Stimulated activated CD4-positive, alpha-beta T cell treated with anti-CD3 and anti-CD28 coated beads, Interleukin-15, amount 100 ng/mL, for 48 hours (primary cell): ENCODE results near the gene VSTM1.
"Not testable (repeated sequence)": the region's sequence is repeated elsewhere in the genome, so short reads cannot be mapped to it uniquely, and the experiment has no call there.

Experiments
- DNase-seq, 2 donors: peaks; one replicate each; pipeline ENCODE4 v3.0.0-alpha.2; 2020; ENCODE audit warnings: low read depth in 2 of 2

The VSTM1 gene

DNA sequence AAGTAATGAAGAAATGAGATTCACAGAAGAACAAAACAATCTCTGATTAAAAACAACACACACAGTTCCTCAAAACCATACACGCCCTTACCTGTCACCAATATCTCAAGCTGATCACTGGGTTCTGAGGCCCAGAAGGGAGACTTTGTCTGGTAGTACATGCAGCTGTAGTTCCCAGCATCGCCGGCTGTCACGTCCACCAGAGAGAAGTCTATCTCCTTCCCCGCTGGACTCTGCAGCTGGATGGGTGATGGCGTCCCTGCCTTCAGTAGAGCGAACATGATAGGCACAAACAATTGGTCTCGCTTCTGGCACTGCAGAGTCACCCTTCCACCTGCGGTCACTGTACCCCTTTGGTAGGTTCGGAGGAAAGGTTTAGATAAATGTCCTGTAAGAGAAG, 10.1 kb upstream of the VSTM1 start:
- DNase-seq, result no peak

DNA sequence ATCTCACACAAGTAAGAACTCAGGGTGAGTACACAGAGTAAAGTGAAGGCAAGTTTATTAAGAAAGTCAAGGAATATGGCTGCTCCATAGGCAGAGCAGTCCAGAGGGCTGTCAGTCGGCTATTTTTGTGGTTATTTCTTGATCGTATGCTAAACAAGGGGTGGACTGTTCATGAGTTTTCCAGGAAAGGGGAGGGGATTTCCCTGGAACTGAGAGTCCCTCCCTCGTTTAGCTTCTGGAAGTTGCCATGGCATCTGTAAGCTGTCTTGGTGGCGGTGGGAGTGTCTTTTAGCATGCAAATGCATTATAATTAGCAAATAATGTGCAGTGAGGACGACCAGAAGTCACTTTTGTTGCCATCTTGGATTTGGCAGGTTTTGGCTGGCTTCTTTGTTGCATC, 5.8 kb upstream of the VSTM1 start:
- no peak for DNase-seq

DNA sequence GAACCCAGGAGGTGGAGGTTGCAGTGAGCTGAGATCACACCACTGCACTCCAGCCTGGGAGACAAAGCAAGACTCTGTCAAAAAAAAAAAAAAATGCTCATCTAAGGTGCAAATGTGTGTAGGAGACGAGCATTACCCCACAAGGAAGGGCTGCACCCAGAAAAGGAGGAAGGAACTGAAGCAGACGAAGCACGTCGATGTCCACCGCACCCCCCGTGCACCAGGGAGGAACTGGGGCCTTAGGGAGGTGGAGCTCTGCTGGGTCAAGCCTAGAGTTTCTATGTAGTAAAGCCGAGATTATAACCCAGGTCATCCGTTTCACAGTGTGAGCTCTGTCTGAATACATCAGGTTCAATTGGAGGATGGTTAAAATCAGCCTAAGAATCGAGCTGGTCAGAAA, 1.1 kb downstream of the VSTM1 start:
- DNase-seq, result no peak

DNA sequence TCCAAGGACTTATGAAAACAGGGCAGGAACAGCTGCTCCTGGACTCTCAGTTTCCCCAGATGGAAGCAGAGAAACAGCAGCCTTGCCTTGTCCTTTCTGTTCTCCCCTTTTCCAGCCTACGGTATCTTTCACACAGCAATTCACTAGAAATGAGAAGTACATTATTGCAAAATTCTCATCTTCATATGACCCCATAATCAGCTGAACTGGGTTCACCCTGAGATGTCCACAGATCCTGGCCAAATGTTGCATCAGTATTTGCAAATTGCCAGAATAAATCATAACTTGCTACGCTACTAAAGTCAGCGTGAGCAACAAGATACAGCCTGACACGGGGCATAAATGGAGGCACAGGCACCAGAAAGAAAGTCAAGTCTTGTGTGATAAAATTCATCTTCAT, 16.1 kb downstream of the VSTM1 start:
- DNase-seq, result no peak

DNA sequence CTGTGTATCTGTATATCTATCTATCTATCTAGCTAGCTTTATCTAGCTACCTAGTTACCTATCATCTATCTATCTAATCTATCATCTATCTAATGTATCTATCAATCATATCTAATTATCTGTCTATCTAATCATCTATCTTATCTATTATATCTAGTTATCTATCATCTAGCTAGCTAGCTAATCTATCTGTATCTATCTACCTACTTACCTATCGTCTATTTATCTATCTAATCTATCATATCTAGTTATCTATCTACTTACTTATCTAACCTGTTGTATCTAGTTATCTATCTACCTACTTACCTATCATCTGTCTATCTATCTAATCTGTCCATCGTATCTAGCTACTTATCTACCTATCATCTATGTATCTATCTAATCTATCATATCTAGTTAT, 17.9 kb downstream of the VSTM1 start:
- no peak for DNase-seq

DNA sequence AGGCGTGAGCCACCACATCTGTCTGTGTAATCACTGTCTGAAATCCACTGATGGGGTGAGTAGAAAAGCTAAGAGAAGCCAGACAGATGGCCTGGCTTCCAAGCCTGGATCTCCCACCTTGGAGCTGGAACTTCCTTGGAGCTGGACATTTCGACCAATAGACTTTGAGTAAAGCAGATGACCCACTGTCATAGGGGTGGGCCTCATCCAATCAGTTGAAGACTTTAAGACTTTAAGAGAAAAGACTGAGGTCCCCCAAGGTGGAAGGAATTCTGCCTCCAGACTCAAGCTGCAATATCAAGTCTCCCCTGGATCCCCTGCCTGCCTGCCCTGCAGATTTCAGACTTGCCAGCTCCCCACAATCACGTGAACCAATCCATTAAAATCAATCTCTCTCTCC, 20.7 kb downstream of the VSTM1 start:
- no peak for DNase-seq

DNA sequence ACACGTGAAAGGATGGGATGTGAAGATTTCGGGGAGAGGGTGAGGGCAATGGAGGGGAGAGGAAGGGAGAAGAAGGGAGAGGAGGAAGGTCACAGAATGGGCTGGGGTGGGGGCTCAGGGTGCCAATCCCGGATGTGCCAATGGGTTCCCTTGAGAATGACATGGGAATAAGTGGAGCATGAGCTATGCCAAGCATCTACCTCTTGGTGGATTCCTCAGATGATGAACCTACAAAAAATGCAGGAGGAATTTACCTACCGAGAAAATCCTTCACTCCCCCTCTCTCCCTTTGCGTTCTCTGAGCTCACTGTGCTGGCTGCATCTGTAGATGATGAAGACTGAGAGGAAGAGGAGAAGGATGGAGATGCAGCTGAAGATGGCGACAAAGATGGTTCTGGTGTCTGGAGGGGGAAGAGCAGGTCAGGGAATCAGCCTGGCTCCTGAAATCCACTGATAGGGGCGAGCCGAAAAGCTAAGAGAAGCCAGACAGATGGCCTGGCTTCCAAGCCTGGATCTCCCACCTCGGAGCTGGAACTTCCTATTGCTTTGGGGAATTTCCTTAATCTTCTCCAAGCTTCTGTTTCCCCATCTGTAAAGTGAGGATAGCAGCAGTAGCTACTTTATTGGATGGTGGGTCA, 21.6 kb downstream of the VSTM1 start:
- no peak for DNase-seq

DNA sequence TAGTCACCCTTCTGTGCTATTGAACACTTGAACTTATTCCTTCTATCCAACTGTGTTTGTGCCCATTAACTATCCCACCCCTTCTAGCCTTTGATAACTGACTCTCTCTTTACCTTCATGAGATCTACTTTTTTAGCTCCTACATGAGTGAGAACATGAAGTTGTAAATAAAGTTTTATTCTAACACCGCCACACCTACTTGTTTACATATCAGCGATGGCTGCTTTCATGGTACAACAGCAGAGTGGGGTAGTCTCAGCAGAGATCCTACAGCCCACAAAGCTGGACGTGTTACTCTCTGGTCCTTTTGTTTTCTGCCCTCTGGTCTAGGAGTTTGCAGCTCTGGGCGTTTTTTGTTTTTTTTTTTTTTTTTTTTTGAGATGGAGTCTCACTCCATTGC, 23.7 kb downstream of the VSTM1 start:
- DNase-seq, result no peak

DNA sequence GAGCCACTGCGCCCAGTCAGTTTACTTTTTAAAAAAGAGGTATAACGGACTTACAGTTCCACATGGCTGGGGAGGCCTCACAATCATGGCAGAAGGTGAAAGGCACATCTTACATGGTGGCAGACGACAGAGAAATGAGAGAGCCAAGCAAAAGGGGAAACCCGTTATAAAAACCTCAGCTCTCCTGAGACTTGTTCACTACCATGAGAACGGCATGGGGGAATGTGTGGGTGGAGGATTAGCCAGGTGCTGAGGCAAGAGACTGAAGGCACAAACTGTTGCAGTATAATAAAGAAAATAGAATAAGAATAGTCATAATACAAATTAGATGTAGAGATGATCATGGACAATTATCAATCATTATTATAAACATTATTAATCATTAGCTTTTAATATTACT, 27.2 kb downstream of the VSTM1 start:
- not testable (repeated sequence) for DNase-seq

DNA sequence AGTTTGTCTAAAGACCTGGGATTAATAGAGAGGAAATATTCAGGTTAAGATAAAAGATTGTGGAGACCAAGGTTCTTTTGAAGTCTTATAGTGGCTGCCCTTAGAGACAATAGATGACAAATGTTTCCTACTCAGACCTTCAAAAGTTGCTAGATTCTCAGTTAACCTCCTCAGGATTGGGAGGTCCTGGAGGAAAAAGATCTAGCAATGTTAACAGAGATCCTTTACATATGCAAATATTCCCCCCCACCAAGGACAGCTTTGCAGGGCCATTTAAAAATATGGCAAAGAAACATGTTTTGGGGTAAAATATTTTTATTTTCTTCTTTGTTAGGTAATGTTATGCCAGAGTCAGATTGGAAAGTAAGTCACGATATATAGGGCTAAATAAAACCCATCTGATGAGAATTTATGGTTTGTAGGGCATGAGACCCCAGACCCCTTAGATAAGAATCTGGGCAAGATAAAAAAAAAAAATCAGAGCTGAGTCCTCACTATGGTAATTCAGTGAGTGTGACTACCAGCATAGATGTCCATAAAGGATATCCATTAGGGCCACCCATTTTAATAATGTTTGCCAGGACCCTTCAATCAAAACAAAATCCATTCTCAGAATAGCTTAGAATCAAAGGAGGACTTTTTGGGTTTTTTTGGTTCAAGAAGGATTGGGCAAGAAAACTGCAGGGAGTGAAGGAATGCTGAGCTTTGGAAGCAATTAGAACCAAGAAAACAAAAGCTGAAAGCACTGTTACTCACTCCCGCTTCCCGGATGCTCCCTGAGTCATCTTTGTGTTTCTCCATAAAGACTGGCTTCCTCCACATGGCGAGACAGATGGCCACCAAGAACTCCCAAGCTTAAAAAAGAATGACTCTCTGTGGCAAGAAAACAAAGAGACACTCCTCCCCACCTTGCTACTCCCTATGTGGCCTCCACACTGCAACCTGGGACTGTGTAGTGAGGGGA, 28.2 kb downstream of the VSTM1 start:
- DNase-seq, result no peak

DNA sequence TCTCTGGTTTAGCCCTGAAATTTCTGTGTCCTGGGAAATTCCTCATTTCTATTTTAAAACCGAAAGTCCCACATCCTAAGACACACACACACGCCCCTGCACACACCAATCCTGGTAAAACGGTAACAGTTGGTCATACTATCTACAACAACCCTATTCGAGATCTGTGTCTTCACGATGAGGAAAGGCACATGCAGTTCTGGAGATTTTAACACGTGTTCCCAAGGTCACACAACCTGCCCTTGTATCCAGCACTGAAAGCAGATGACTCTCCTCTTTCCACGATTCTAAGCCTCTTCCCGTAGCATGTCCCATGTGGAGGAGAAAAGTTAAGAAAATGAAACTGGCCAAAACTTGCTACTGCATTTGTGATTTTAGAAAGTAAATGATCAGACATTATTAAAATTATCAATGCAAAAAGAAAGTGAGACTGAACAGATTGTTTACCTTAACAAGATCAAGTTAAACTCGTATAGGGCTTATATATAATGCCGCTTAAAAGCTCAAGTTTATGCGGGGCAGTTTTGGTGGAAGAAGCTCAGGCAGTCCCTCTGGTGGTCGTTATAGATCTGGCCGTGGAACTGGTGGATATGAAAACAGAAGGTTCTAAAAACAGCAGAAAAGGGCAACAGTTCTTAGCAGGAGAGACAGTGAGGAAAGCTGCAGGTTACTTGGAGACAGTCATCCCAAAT, 32.7 kb downstream of the VSTM1 start:
- no peak for DNase-seq

DNA sequence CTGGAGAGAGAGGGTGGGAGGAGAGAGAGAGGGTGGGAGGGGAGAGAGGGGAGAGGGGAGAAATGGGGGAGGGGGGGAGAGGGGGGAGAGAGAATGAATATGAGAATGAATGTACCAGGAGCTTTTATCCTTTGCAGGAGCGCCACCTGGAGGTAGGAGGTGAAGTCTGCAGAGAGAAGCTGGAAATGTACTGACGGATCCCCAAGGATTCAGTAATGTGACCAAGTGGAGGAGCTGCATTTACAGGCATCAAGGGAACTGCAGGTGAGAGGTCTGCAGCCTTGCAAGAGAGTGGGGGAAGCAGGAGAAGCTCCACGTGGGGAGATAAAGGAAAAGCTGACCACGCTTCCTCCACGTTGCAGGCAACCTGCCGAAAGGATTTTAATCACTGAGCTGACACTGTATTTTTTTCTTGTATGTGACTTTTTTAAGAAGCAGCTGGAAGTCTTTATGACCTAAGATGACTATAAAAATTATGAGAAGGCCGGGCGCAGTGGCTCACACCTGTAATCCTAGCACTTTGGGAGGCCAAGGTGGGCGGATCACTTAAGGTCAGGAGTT, 33.7 kb downstream of the VSTM1 start:
- DNase-seq, result peak; percentile 12 to 27

DNA sequence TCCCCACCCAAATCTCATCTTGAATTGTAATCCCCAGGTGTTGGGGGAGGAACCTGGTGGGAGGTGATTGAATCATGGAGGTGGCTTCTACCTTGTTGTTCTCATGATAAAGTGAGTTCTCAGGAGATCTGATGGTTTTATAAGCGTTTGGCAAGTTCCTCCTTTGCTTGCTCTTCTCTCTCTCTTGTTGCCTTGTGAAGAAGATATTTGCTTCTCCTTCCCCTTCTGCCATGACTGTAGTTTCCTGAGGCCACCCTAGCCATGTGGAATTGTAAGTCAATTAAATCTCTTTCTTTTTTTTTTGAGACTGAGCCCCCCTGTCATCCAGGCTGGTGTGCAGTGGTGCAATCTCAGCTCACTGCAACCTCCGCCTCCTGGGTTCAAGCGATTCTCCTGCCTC, 34.4 kb downstream of the VSTM1 start:
- DNase-seq, result no peak

DNA sequence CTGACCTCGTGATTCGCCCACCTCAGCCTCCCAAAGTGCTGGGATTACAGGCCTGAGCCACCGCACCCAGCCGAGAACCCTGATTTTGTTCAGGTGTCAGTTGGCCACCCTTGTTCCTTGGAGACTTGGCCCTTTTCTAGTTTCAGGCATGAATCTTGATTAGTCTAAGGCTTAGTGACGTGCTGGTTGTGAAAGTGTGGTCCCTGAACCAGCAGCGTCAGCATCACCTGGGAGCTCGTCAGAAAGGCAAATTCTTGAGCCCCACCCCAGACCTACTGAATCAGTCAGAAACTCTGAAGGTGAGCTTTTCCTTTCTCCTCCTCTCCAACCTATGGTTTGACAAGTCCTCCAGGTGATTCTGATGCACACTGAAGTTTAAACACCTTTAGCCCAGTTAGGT, 37.0 kb downstream of the VSTM1 start:
- DNase-seq, result no peak

DNA sequence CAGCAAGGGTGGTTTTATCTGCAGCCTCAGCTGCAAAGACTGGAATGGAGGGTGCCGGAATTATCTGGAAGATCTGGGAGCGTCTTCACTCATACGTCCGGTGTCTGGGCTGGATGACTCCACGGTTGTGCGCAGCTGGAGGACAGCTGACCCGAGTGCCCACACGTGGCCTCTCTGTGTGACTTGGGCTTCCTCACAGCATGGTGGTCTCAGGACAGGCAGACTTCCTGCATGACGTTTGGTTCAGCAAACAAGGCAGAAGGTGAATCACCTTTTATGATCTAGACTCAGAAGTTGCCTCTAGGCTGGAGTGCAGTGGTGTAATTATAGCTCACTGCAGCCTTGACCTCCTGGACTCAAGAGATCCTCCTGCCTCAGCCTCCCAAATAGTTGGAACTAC, 39.0 kb downstream of the VSTM1 start:
- no peak for DNase-seq

DNA sequence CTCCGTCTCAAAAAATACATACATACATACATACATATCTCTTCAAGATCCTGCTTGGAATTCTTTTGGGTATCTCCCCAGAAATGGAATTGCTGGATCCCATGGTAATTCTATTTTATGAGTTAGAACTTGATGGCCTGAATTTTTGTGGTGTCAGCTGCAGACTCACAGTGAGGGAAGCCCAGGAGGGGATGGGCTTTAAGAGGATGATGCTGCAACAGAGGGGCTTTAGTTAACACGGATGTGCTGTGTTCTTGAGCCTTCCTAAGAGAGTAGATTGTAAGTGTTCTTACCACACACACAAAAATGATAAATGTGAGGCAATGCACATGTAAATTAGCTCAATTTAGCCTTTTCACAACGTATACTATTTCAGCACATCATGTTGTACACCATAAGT, 40.5 kb downstream of the VSTM1 start:
- DNase-seq, result no peak

DNA sequence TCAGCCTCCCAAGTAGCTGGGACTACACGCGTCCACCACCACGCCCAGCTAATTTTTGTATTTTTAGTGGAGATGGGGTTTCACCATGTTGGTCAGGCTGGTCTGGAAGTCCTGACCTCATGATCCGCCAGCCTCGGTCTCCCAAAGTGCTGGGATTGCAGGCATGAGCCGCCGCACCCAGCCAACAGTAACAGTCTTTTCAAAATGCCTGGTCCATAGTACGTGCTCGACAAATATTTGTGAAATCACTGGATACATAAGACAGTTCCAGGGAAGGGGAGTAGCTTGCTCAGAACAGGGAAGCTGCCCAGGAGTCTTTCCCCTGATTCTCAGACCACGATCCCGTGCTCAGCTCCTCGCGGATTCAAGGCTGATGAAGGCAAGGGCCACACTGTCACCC, 41.8 kb downstream of the VSTM1 start:
- DNase-seq, result no peak

DNA sequence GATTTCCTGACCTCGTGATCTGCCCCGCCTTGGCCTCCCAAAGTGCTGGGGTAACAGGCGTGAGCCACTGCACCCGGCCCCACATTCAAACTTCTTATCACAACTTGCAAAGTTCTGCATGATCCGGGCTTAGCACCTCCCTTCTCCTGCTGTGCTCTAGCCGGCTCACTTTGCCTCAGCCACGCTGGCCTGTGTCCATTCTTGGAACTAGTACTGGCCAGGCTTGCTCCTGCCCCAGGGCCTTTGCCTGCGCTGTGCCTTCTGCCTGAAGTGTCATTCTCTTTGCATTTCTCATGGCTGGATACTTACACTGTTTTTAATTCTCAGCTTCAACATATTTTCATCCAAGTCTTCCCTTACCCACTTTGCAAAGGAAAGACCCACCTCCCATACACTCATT, 42.3 kb downstream of the VSTM1 start:
- no peak for DNase-seq

DNA sequence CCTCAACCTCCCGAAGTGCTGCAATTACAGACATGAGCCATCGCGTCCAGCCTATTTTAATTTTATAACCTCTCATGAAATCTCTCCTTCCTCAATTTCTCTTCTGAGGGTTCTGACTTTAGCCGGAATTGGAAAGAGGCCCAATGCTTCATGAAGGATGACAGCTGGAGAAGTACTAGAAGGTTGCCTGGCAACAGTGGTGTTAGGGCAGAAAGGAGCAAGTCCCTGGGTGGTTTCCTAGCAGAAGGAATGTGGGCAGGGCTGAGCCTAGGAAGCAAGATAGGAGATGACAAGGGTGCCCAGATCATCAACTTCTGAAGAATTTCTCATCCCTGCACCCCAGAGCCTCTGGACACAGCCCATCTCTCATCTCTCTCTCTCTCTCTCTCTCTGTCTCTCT, 46.4 kb downstream of the VSTM1 start:
- no peak for DNase-seq

DNA sequence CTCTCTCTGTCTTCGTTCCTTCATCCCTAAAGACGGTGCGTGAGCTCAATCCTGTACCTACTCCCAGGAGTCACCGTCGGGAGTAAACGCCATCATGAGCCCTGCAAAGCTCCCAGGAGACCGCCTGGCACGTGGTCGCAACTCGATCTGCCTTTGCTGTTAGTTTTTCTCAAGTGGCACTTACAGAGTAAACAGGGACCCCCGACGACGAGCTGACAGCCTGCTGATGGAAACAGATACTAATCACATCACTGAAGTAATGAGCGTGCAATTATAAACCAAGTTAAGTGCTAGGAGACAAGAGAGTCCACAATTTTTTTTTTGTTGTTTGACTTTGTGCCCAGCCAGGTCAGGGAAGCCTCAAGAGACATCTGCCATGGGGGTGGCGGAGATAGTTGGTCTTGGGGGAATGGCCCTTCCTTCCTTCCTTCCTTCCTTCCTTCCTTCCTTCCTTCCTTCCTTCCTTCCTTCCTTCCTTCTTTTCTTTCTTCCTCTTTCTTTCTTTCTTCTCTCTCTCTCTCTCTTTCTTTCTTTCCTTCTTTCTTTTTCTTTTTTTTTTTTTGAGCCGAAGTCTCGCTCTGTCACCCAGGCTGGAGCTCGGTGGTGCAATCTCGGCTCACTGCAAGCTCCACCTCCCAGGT, 48.7 kb downstream of the VSTM1 start:
- DNase-seq, result no peak

DNA sequence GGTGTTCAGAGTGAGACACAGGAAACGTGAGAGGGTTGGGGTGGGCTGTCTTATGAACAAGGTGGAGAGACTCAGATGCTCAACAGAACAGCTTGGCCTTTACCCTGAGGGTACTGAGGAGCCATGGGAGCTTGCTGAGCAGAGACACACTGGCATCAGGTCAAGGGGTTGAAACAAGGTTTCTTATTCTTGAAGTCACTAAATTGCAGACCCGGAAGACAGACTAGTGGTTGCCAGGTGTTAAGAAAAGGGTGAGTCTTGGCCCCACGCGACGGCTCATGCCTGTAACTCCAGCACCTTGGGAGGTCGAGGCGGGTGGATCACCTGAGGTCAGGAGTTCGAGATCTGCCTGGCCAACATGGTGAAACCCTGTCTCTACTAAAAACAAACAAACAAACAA, 49.8 kb downstream of the VSTM1 start:
- DNase-seq, result no peak
